Measurements from ENCODE around the gene ADCY5.

ADCY5 gene

DNA sequence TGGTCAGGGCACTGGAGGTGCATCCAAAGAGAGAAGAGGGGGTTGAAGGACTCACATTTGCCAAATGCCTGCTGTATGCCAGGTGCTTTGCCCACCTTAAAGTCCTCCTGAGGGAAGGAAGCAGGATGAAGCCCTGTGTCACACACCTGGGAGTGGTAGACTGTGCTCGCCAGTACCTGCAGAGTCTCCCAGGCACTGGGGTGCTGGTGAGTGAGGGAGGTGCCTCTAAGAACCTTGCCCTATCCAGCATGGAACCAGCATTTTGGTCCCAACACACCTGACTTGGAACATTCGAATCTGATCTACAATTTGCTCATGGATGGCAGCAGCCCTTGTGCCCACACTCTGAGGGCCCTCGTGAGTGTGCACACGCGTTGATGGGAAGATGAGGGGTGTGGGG lies 170.4 kb downstream of the ADCY5 start:
- TF ChIP-seq, protein P1, sequence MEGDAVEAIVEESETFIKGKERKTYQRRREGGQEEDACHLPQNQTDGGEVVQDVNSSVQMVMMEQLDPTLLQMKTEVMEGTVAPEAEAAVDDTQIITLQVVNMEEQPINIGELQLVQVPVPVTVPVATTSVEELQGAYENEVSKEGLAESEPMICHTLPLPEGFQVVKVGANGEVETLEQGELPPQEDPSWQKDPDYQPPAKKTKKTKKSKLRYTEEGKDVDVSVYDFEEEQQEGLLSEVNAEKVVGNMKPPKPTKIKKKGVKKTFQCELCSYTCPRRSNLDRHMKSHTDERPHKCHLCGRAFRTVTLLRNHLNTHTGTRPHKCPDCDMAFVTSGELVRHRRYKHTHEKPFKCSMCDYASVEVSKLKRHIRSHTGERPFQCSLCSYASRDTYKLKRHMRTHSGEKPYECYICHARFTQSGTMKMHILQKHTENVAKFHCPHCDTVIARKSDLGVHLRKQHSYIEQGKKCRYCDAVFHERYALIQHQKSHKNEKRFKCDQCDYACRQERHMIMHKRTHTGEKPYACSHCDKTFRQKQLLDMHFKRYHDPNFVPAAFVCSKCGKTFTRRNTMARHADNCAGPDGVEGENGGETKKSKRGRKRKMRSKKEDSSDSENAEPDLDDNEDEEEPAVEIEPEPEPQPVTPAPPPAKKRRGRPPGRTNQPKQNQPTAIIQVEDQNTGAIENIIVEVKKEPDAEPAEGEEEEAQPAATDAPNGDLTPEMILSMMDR (IDR thresholded peaks at IDR 0.05; ENCODE audit: borderline replicate concordance, insufficient read depth, low read depth, low read length): no peak
- no peak overlapping the region for H3K4me3 ChIP-seq (ENCODE audit: low read depth, low read length)

DNA sequence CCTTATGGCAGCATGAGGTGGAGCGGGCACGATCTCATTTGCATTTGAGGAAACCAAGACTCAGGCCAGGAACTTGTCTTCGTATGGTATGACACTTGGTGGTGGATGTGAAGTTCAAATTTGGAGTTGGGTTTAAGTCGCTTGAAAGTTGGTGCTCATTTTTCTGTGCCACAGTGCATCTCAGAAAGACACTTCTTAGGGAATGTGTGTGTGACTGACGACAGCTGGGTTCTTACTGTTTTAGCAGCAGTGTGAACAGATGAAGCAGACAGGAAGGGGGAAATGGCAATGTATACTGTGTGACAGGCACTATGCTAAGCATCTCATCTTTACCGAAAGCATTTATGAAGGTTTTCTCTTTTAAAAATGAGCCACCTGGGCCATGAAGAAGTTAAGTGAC lies 171.8 kb downstream of the ADCY5 start:
- no peak overlapping the region for H3K4me3 ChIP-seq (ENCODE audit: low read depth, low read length)
- TF ChIP-seq, protein P1 (IDR thresholded peaks at IDR 0.05; ENCODE audit: borderline replicate concordance, insufficient read depth, low read depth, low read length): no peak

DNA sequence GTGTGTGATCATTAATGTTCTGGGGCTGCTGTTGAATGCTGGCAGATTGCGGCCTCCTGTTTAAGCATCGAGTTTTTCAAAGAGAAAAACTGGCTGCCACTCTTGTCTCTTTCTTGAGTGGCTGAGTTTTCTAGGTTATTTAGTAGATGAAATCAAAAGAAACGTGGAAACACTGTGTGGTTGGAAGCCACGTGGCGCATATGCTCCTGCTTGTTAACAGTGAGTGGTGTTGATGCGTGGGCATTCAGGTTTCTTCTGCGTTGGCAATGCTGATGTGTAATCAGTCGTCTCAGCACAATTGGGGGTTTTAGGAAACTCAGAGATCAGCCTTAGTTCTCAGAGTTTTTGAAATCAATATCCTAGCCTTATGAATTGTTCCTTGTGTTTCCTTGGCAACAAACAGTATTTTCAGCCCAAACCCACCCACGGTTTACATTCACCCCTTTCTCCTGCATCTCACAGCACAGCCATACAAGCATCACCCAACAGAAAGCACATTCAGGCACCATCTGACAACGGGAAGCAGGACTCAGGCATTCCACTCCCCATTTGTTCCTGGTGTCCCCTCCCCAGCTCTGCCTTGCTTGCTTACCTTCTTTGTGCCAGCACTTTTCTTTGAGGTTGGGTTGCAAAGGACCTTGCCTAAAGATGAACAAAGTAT lies 172.4 kb downstream of the ADCY5 start:
- TF ChIP-seq, protein P1 (IDR thresholded peaks at IDR 0.05; ENCODE audit: borderline replicate concordance, insufficient read depth, low read depth, low read length): no peak
- H3K4me3 ChIP-seq (ENCODE audit: low read depth, low read length): no peak overlapping the region

DNA sequence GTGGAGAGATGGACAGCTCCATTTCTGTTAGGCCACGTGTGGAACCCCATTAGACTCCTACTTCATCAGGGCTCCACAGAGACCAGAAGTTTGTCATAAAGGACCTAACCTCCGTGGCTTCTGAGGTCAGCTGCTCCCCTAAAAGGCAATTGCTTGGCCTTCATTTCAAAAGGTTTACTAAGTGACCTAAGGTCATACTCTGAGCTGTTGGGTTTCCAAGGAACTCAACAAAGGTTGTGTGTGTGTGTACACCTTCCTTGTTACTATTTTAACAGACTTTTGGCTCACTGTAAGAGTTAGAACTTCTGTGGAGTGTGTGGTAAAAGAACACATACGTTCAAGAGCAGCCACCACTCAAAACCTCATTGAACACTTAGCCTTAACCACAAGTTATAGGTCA lies 173.2 kb downstream of the ADCY5 start:
- no peak overlapping the region for H3K4me3 ChIP-seq (ENCODE audit: low read depth, low read length)
- TF ChIP-seq, protein P1 (IDR thresholded peaks at IDR 0.05; ENCODE audit: borderline replicate concordance, insufficient read depth, low read depth, low read length): no peak

DNA sequence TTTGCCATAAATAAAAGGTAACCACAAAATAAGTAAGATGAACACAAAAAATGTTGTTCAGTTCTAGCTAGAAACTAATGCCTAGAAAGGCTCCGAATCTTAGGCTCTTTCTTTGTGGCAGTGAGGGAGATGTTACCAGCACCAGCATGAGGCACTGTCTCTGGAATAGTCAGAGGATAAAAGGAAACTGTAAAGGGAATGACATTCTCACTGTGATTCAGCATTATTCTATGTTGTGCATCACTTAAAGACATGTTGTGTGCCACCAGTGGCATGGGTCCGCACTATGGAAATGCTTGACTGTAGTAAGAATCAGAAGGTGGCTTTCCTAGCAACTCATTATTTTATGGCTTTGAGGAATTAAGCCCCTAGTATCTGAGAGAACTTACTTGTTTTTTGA lies 176.3 kb downstream of the ADCY5 start:
- TF ChIP-seq, protein P1 (IDR thresholded peaks at IDR 0.05; ENCODE audit: borderline replicate concordance, insufficient read depth, low read depth, low read length): no peak
- H3K4me3 ChIP-seq (ENCODE audit: low read depth, low read length): no peak overlapping the region

DNA sequence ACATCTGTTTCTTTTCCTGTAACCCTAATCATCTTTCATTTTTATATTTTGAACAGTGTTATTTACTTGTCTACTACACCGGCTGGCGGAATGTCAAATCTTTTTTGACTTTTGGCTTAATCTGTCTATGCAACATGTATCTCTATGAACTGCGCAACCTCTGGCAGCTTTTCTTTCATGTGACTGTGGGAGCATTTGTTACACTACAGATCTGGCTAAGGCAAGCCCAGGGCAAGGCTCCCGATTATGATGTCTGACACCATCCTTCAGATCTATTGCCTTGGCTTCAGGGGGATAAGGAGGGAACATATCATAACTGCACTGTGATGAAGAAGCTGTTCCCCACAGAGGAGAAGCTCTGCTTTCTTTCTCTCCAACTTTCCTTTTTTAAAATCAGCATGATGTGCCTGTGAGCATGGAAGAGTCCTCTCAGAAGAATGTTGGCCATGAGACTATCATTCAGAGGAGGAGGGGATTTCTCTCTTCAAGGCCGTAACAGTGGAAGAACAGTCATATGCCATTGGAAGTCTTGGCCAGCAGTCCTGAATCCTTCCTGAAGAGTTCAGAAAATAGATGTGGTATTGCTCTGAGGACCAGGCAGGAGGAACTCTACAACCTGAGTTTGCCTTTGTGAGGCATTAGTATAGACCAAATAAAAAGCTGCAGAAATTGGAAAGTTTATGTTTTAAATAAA lies 177.3 kb downstream of the ADCY5 start:
- TF ChIP-seq, protein P1 (IDR thresholded peaks at IDR 0.05; ENCODE audit: borderline replicate concordance, insufficient read depth, low read depth, low read length): no peak
- no peak overlapping the region for H3K4me3 ChIP-seq (ENCODE audit: low read depth, low read length)

DNA sequence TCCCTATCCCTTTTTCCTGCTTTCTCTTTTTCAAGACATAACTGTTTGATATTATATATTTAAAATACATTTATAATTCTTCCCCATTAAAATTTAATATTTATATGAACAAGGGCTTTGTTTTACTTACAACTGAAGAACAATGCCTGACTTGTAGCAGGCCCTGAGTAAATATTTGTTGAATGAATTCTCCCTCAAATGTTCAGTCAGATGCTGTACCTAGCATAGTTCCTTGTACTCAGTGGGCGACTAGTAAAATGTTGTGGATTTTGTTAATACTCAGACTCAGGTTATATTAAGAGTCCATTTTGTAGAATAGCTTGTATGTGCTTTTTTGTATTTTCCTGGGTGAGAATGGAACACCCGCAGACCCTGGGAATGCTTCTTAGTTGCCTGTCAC lies 178.1 kb downstream of the ADCY5 start:
- no peak overlapping the region for H3K4me3 ChIP-seq (ENCODE audit: low read depth, low read length)
- TF ChIP-seq, protein P1 (IDR thresholded peaks at IDR 0.05; ENCODE audit: borderline replicate concordance, insufficient read depth, low read depth, low read length): no peak
